Tibial nerve (tissue), 4 donors: ENCODE results near the gene SEC14L5.

Experiments used
- CTCF ChIP-seq, 5 experiments: fragments of 200-600 bp in 3 of 5; fragments of 450-650 bp in 2 of 5; sonication (generic) in 3 of 5; IDR thresholded peaks; one replicate each; pipeline ENCODE4 v1.5.1; 2016 to 2019; ENCODE audit warnings: antibody characterized with exemption in 5 of 5, mild to moderate bottlenecking in 3 of 5, moderate library complexity in 2 of 5
- EP300 ChIP-seq, 2 donors: sonication (generic); formaldehyde crosslinking; IDR thresholded peaks; one replicate each; pipeline ENCODE4 v1.6.1; 2017; ENCODE audit warnings: antibody characterized with exemption in 2 of 2, mild to moderate bottlenecking in 1 of 2

GRCh38 chr16:4922721-4923342 lies 35.3 kb upstream of the SEC14L5 start:
- TF ChIP-seq EP300 (IDR thresholded peaks at IDR 0.05) (no peak), CTCF (IDR thresholded peaks at IDR 0.05) (no peak)
